Activated CD4-positive, alpha-beta T cell treated with anti-CD3 and anti-CD28 coated beads for 48 hours (primary cell): ENCODE measurements around the gene RPS3.

Experiments
- DNase-seq: peaks from one replicate; pipeline ENCODE4 v3.0.0-alpha.2; 2020

RPS3 gene

GRCh38 chr11:75420224-75421034 is 21.1 kb downstream of the RPS3 start:
- no peak for DNase-seq

GRCh38 chr11:75421035-75421602 is 21.8 kb downstream of the RPS3 start:
- DNase-seq, result no peak

- DNase-seq, result no peak
These were observed 22.6 kb downstream of the RPS3 start for GRCh38 chr11:75421902-75422247.

- no peak for DNase-seq
These were observed 23.2 kb downstream of the RPS3 start for GRCh38 chr11:75422248-75423231.

- no peak for DNase-seq
These were observed 24.4 kb downstream of the RPS3 start for GRCh38 chr11:75423721-75424120.

GRCh38 chr11:75424396-75424795 is 25.1 kb downstream of the RPS3 start:
- no peak for DNase-seq

- no peak for DNase-seq
These were observed 26.1 kb downstream of the RPS3 start for GRCh38 chr11:75425422-75425821.

GRCh38 chr11:75426720-75427086 is 27.4 kb downstream of the RPS3 start:
- no peak for DNase-seq

GRCh38 chr11:75427181-75427580 is 27.9 kb downstream of the RPS3 start:
- no peak for DNase-seq

- peak; percentile 87 for DNase-seq
These were observed 29.0 kb downstream of the RPS3 start for GRCh38 chr11:75428281-75428724.

- DNase-seq, result no peak
These were observed 29.8 kb downstream of the RPS3 start for GRCh38 chr11:75428989-75429640.

- no peak for DNase-seq
These were observed 30.3 kb downstream of the RPS3 start for GRCh38 chr11:75429641-75429901.

GRCh38 chr11:75429902-75430713 is 30.8 kb downstream of the RPS3 start:
- DNase-seq, result peak; percentile 73

- DNase-seq, result no peak
These were observed 31.6 kb downstream of the RPS3 start for GRCh38 chr11:75430714-75431532.

- DNase-seq, result no peak
These were observed 32.5 kb downstream of the RPS3 start for GRCh38 chr11:75431533-75432525.

- DNase-seq, result no peak
These were observed 33.6 kb downstream of the RPS3 start, which contains the start of gene KLHL35 for GRCh38 chr11:75432911-75433321. Gene KLHL35, minus strand, starts transcription at chr11:75433203. Its CDS starts 2,574 bp downstream, at chr11:75430629.

GRCh38 chr11:75433443-75433842 is 34.1 kb downstream of the RPS3 start:
- DNase-seq, result no peak

GRCh38 chr11:75434051-75434450 is 34.7 kb downstream of the RPS3 start:
- DNase-seq, result no peak

- DNase-seq, result no peak
These were observed 35.7 kb downstream of the RPS3 start for GRCh38 chr11:75434886-75435570.
